Muscle layer of duodenum (tissue), 2 donors: ENCODE data around the gene SDK1.

Experiments used
- H3K27ac ChIP-seq: one replicate; pipeline ENCODE4 v1.7.0; 2013; ENCODE audit warnings: mild to moderate bottlenecking, low read length
- H3K27me3 ChIP-seq: one replicate; pipeline ENCODE4 v1.7.0; 2013; ENCODE audit warnings: low read depth, mild to moderate bottlenecking, control low read depth, low read length
- H3K36me3 ChIP-seq, 2 donors: one replicate each; pipeline ENCODE4 v1.7.0; 2013; ENCODE audit warnings: low read length in 2 of 2, control low read depth in 1 of 2, mild to moderate bottlenecking in 1 of 2; ENCODE audit not compliant: insufficient read depth in 2 of 2, control insufficient read depth in 1 of 2
- H3K4me1 ChIP-seq, 2 donors: one replicate each; pipeline ENCODE4 v1.7.0; 2013; ENCODE audit warnings: low read length in 2 of 2, mild to moderate bottlenecking in 2 of 2, control low read depth in 1 of 2, moderate library complexity in 1 of 2; ENCODE audit not compliant: insufficient read depth in 2 of 2, control insufficient read depth in 1 of 2
- H3K4me3 ChIP-seq, 2 donors: one replicate each; pipeline ENCODE4 v1.7.0; 2013; ENCODE audit warnings: low read length in 2 of 2, low read depth in 1 of 2, mild to moderate bottlenecking in 1 of 2
- H3K9me3 ChIP-seq, 2 donors: one replicate each; pipeline ENCODE4 v1.7.0; 2013; ENCODE audit warnings: low read length in 2 of 2, control low read depth in 1 of 2, mild to moderate bottlenecking in 1 of 2; ENCODE audit not compliant: control insufficient read depth in 1 of 2
- donor health status: healthy.

Gene SDK1

GRCh38 chr7:4067476-4067760 is 766.4 kb downstream of the SDK1 start:
- Histone ChIP-seq H3K4me1 (no peaks in the 10 kb centered on the region), H3K9me3 (no peaks in the 10 kb centered on the region), H3K4me3 (no peak overlapping the region), H3K27ac (no peak overlapping the region), H3K36me3 (no peaks in the 10 kb centered on the region), H3K27me3 (no peaks in the 10 kb centered on the region)

DNA sequence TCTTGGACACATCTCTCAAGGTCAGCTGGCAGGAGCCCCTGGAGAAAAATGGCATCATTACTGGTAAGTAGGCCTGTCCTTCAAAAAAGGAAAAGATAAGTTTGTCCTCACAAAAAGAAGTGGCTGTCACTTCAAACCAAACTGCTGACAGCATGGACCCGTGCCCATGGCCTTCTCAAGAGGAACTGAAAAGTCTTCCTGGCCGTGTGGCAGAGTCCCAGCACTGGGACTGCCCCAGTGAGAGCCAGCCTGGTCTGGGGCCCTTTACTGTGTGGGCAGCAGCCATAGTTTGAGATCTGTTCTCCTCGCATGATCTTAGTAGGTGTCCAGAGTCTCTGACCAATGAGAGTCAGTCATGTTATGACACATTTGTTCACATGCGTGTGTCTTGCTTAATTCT is 766.8 kb downstream of the SDK1 start:
- Histone ChIP-seq H3K4me3 (no peak overlapping the region), H3K9me3 (no peaks in the 10 kb centered on the region), H3K27ac (no peak overlapping the region)

DNA sequence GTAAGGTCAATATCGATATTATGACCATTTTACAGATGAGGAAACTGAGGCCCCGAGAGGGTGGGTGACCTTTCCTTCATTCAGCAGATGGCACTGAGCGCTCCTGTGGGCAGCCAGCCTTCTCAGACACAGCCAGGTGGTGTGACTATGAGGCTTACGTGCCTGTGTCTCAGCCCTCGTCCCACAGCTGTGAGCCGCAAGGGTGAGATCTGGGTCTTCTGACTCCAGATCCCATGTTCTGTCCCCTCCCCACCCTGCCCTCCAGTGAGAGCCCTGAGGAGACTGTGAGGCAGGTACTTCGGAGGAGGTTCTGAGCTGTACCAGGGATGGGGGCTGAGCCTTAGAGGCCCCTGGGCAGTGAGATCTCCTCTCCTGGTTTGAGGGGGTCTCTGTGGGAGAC is 767.2 kb downstream of the SDK1 start:
- Histone ChIP-seq H3K4me3 (no peak overlapping the region), H3K4me1 (no peaks in the 10 kb centered on the region), H3K36me3 (no peaks in the 10 kb centered on the region)

More for the DNA sequence above, 766.8 kb downstream of the SDK1 start:
- Histone ChIP-seq H3K4me1 (no peaks in the 10 kb centered on the region), H3K27me3 (no peaks in the 10 kb centered on the region), H3K36me3 (no peaks in the 10 kb centered on the region)

DNA sequence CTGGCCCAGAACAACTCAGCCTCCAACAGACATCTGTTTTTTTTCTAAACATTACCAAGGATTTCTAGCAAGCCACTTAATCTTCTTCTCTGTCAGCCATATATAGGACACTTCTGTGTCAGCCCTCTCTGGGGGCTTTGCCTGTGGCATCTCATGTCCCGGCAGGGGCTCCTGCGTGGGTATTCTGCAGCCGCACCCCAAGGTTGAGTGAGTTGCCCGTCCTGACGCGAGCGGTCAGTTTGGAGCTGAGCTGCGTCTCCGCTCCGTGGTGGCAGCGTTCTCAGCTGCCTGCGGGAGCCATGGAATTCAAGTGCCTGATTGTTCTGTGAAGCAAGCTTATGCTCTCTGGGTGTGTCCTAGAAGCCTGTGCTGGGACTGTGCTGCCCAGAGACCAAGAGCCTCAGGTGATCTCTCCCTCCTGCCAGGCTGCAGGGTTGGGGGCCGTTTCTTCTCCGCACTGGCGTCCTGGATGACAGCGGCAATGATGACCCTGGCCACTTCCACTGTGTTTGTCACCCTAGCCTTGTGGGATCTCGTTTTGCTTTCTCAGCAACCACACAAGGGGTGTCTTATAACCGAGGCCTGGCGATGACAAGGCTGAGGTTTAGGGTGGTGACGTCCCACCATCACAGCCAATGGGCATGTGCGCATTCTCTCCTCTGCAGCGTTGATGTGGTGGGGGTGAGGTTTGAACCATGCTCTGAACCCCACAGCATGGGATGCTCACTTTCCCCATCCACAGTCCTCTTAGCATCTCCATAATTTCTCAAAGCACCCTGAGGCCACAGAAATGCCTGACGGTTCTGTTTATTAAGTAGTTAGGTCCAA is 768.4 kb downstream of the SDK1 start:
- Histone ChIP-seq H3K9me3 (no peaks in the 10 kb centered on the region), H3K27ac (no peak overlapping the region), H3K36me3 (no peaks in the 10 kb centered on the region), H3K27me3 (no peaks in the 10 kb centered on the region), H3K4me3 (no peak overlapping the region), H3K4me1 (no peaks in the 10 kb centered on the region)

More for the DNA sequence above, 767.2 kb downstream of the SDK1 start:
- Histone ChIP-seq H3K27ac (no peak overlapping the region), H3K27me3 (no peaks in the 10 kb centered on the region), H3K9me3 (no peaks in the 10 kb centered on the region)

DNA sequence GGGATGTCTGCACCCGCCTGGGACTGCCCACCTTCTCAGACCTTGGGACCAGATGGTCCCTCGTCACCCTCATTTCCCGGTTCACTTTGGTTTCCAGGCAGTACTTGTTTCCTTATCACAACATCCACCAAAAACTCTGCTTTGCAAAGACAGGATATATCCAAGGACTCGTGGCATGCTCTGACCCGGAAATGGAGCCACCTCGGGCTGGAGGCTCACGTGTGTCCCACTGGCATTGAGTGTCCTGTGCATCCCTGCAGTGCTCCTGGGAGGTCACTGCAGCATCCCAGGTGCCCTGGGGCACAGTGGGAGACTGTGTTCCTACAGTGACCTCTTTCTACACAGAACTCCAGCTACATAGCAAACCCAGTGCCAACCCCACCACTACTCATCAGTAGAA is 769.2 kb downstream of the SDK1 start:
- Histone ChIP-seq H3K36me3 (no peaks in the 10 kb centered on the region), H3K27me3 (no peaks in the 10 kb centered on the region), H3K4me3 (no peak overlapping the region), H3K27ac (no peak overlapping the region), H3K4me1 (no peaks in the 10 kb centered on the region), H3K9me3 (no peaks in the 10 kb centered on the region)

DNA sequence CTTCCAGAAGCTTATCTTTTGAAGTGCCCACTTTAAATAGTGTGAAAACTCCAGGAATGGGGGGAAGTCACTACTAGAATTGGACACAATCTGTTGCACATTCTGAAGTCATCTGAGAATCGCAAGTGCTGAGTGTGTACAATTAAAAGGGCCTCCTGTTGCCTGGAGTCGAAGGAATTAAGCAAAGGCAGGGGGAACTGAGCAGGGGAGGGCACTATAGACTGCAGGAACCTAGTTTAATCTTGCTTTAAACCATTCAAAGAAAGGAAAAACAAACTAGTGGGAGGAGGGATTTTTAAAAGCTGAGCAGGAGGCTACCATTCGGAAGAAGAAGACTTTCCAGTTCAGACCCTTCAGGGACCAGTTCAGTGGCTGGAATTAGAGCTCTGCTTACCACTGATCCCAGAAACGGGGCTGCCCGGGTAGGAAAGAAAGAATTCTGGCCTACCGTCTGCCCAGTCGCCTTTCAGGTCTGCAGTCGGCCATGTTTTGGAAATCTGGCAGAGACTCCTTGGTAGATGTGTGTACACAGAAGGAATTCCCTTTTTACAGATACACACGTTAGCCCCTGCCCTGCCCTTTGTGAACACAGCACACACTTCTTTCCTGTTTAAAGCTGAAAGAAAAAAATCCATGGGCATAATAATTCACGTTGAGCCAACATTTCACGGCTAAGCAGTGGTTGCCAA is 770.5 kb downstream of the SDK1 start:
- Histone ChIP-seq H3K27me3 (no peaks in the 10 kb centered on the region), H3K9me3 (no peaks in the 10 kb centered on the region), H3K36me3 (no peaks in the 10 kb centered on the region), H3K27ac (no peak overlapping the region), H3K4me1 (no peaks in the 10 kb centered on the region), H3K4me3 (no peak overlapping the region)

GRCh38 chr7:4072161-4072925 is 771.3 kb downstream of the SDK1 start:
- Histone ChIP-seq H3K4me3 (no peak overlapping the region), H3K36me3 (peaks cover 0 to 5% of the 10 kb centered on the region in 2 donors), H3K4me1 (no peaks in the 10 kb centered on the region), H3K27ac (no peak overlapping the region), H3K27me3 (no peaks in the 10 kb centered on the region), H3K9me3 (no peaks in the 10 kb centered on the region)

- Histone ChIP-seq H3K4me1 (no peaks in the 10 kb centered on the region), H3K9me3 (no peaks in the 10 kb centered on the region)
Observed at GRCh38 chr7:4073052-4073451, 772.0 kb downstream of the SDK1 start.

DNA sequence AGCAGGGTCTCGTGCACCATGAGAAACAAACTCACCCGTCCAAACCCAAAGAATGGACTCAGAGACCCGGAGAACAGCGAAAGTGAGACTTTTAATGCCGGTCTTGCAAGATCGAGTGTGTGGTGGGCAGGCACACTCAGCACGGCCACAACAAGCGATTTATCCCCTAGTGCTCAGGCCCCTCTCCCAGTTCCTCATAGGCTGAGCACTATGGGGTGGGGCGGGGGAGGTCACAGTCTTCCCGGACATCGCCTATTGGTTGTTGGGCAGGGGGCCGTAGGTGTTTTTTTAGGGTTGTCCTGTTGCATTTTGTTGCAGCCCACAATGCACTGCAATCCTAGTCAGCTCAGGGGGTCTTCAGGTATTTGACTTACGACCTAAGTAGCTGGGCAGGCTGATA is 772.7 kb downstream of the SDK1 start:
- Histone ChIP-seq H3K27ac (no peak overlapping the region), H3K9me3 (no peaks in the 10 kb centered on the region), H3K27me3 (no peaks in the 10 kb centered on the region)

More at GRCh38 chr7:4073052-4073451, 772.0 kb downstream of the SDK1 start:
- Histone ChIP-seq H3K4me3 (no peak overlapping the region), H3K27me3 (no peaks in the 10 kb centered on the region), H3K27ac (no peak overlapping the region), H3K36me3 (peaks cover 0 to 5% of the 10 kb centered on the region in 2 donors)

GRCh38 chr7:4074407-4074806 is 773.4 kb downstream of the SDK1 start:
- no peaks in the 10 kb centered on the region for H3K9me3 ChIP-seq
- H3K27me3 ChIP-seq: no peaks in the 10 kb centered on the region
- H3K4me1 ChIP-seq: no peaks in the 10 kb centered on the region
- H3K4me3 ChIP-seq: no peak overlapping the region
- peaks cover 0 to 5% of the 10 kb centered on the region in 2 donors for H3K36me3 ChIP-seq
- H3K27ac ChIP-seq: no peak overlapping the region

More for the DNA sequence above, 772.7 kb downstream of the SDK1 start:
- no peak overlapping the region for H3K4me3 ChIP-seq
- no peaks in the 10 kb centered on the region for H3K4me1 ChIP-seq
- peaks cover 0 to 5% of the 10 kb centered on the region in 2 donors for H3K36me3 ChIP-seq

- Histone ChIP-seq H3K27ac (no peak overlapping the region), H3K4me3 (no peak overlapping the region), H3K4me1 (no peaks in the 10 kb centered on the region), H3K9me3 (no peaks in the 10 kb centered on the region), H3K27me3 (no peaks in the 10 kb centered on the region), H3K36me3 (peaks cover 0 to 5% of the 10 kb centered on the region in 2 donors)
Observed at GRCh38 chr7:4074994-4075393, 773.9 kb downstream of the SDK1 start.
